DMS53 (cell line): ENCODE measurements around the gene BOD1L1.
"Not testable (repeated sequence)": the region's sequence is repeated elsewhere in the genome, so short reads cannot be mapped to it uniquely, and the experiment has no call there.

Source experiments
- DNase-seq: peaks from one replicate; lab custom pipeline; 2025; lab: John Stamatoyannopoulos, UW

The BOD1L1 gene

GRCh38 chr4:13618212-13618806 lies 9.2 kb downstream of the BOD1L1 start:
- no peak for DNase-seq

DNA sequence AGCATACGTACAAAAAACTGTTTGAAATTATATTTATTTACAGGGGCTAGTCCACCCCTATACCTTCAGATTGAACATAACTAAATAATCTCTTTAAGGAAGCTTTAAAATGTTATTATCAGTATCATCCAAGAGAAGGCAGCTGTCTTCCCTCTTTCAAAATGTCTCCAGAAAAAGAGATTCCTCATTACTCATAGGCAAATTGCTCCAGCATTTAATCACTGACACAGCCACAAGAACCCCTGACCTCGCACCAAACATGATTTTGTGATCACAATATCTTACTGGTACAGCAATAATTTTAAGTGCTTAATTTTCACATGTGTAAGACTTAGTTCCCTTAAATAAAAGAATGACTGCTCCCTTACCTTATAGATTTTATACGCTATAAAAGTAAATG lies 9.7 kb downstream of the BOD1L1 start:
- DNase-seq = no peak

- DNase-seq = no peak
These were observed 10.9 kb downstream of the BOD1L1 start for GRCh38 chr4:13616597-13616996.

- DNase-seq = no peak
These were observed 12.4 kb downstream of the BOD1L1 start for GRCh38 chr4:13615161-13615560.

- DNase-seq = no peak
These were observed 15.0 kb downstream of the BOD1L1 start for GRCh38 chr4:13612569-13612968.

- no peak for DNase-seq
These were observed 16.2 kb downstream of the BOD1L1 start for GRCh38 chr4:13611283-13611842.

DNA sequence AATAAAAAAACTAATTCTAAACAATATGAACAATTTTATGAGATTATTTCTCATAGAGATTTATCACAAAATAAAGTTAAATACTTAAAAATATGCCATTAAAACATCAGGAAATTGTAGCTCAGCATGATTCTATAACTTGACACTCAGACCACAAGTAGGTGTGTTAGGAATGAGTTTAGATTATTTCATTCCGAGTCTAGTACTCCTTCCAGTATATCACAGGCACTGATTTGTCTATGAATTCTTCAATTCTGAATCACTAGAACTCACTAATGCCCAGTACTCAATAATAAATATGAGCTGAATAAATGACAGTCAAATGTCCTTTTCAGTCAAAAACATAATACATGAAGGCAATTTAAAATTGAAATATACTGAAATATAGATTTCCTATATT lies 22.2 kb downstream of the BOD1L1 start:
- no peak for DNase-seq

GRCh38 chr4:13601848-13602247 lies 25.7 kb downstream of the BOD1L1 start:
- DNase-seq = no peak

DNA sequence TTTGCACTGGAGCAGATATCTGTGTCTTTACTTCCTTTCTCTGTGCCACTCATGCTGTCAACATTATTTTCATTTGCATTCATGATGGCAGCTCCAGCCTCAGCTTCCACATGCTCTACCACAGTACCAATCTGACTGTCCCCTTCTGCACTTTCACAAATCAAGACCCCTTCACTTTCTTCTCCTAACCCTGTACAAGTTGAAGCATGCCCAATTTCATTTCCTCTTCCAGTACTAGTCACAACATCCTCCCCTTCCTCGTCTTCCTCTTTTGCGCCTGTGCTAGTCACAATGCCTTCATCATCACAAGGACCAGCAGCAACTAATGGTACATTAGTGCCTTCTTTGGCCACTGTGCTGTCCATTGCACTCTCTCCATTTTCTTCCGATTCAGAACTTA lies 26.5 kb downstream of the BOD1L1 start:
- DNase-seq = no peak

DNA sequence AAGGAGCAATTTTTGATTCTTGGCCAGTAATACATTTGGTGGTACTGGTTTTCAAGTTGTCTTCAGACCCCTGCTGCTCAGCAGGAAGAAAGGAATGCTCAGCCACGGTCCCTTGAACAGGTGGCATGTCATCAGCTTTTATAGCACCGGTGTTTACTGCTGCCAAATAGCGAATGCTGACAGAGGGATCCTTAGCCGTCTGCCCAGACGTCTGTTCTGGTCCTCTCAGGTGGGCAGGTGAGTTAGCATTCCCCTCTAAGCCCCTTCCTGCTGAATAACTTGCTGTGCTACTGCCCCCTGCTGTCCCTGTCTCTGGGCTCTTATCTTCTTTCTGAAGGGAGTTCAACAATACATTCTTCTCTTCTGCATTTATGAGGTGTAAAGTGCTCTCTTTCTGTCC lies 28.4 kb downstream of the BOD1L1 start:
- DNase-seq = peak; percentile 9

DNA sequence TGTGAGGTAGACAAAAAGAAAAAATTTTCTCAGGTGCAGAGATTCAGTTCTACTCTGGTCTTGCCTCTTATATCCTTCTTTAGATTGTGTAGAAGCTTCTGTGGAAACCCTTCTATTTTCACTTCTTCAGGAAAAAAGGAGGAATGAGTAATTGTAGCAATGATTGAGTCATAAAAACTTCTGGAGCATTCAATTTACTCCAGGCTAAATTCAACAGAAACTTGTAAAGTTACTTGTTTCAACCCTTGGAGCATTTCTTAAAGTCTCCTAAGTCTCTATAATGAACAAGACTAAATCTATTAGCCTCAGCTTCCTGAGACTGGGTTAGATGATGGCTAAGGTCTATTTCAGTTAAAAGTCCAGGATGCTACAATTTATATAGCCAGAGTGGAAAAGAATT lies 29.9 kb downstream of the BOD1L1 start:
- no peak for DNase-seq

- DNase-seq = no peak
These were observed 30.4 kb downstream of the BOD1L1 start for GRCh38 chr4:13597141-13597540.

- no peak for DNase-seq
These were observed 35.3 kb downstream of the BOD1L1 start for GRCh38 chr4:13592220-13592619.

DNA sequence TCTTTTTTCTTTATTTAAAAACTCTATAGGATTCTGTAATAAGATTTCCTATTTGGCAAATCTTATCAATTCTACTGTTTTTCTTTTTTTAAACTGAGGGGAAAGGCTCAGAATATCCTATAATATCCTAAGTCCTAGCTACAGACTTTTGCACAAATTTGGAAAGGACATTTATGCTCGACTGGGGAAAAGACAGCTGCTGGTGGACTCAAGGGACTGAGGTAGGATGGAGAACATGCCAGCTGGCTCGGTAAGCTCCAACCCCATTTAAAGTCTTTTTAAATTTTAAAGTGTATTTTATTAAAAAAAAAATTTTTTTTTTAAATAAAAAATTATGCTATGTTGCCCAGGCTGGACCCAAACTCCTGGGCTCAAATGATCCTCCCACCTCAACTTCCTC lies 36.8 kb downstream of the BOD1L1 start:
- no peak for DNase-seq

DNA sequence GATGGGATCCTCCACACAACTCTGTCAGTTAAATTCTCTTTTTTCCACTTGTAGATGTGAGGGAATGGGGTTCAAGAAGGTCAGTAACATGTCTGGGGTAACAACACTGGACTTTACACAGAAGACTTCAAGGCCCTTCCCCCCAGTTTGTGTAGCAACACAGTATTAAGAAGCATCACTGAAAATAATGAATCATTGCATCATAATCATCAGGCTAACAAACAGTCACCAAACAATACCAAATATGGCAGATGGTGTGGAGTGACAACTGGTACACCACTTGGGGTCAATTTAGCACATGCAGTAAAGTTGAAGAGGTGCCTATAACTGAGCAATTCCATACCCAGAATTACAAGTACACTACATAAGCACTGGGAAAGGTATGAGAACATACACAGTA lies 38.6 kb downstream of the BOD1L1 start:
- DNase-seq = no peak

DNA sequence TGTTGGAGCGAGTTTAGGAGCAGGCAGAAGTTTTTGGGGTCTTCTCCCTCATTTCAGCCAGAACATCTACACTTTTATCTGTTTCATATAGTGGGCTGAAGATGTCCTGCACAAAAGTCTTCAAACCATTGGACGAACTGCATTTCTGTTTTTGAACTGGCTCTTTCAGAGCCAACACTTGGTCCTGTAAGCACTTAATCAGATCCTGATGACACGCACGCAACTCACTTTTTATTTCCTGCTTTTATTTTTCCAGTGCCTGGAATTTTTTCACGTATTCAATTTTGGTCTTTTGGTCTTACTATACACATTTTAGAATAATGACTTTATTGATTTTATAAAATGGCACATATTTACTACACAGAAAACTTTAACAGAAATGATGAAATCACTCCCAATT lies 43.0 kb downstream of the BOD1L1 start:
- no peak for DNase-seq

- DNase-seq = no peak
These were observed 47.5 kb downstream of the BOD1L1 start for GRCh38 chr4:13580036-13580435.

DNA sequence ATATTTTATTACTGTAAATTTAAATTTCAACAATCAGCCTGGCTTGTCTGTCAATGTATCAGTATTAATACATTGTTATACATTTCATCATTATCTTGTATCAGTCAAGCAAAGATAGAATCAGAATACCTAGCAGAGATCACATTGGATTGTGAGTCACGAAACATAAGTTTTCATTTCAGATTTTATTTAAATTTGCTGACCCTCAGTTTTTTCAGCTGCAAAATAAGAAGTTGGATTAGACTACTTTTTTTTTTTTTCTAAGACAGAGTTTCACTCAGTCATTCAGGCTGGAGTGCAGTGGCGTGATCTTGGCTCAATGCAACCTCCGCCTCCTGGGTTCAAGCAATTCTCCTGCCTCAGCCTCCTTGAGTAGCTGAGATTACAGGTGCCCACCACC lies 49.9 kb downstream of the BOD1L1 start:
- no peak for DNase-seq

DNA sequence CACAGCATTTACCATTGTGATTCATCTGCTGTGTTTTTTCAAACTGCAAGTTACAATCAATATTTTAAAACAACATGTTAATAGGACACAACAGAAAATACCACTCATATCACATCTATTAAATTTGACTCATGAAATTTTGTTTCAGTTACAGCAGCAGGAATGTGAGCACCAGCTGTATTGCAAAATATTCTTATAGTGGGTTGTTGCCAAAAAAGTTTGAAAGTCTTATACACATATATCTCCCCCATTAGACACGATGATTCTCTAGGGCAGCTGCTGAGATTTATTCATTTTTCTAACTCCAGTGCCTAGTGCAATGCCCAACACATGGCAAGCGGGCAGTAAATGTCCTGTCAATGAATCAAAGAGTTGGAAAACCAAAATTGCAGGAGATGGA lies 56.6 kb downstream of the BOD1L1 start:
- DNase-seq = no peak

DNA sequence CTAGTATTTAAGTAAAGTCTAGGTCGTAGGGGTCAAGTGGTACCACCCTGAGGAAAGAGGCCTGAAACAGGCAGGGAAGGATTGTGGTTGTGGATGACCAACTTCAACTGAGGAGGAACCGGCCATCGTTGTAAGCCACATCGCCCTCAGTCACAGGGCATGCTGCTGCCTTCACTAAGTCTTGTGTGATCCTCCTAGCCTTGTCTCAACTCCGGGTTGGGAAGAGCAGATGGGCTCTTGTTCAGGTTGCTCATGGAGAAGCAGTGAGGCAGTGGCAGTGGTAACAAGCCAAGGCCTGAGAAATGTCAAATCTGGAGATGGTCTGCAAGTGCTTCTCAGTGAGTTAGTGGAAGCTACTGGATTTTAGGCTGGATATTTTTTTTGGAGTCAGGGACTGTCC lies 60.4 kb downstream of the BOD1L1 start:
- DNase-seq = no peak

GRCh38 chr4:13562876-13563275 lies 64.6 kb downstream of the BOD1L1 start:
- peak; percentile 8 for DNase-seq

DNA sequence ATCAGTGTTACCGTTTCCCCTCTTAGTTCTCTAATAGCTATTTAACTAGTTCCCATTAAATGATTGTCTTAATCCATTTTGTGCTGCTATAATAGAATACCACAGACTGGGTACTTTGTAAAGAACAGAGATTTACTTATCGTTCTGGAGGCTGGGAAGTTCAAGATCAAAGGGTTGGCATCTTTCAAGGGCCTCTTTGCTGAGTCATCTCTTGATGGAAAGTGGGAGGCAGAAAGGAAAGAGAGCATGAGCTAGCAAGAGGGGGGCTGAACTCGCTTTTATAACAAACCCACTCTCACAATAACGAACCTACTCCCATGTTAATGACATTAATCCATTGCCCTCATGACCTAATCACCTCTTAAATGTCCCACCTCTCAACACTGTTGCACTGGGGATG lies 65.9 kb downstream of the BOD1L1 start:
- DNase-seq = peak; percentile 6

DNA sequence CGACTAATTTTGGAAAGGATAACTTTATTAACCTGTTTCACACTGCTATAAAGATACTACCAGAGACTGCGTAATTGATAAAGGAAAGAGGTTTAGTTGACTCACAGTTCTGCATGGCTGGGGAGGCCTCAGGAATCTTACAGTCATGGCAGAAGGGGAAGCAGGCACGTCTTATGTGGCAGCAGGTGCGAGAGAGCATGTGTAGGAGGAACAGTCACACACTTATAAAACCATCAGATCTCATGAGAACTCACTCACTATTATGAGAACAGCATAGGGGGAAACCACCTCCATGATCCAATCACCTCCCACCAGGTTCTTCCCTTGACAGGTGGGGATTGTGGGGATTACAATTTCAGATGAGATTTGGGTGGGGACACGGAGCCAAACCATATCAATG lies 67.4 kb downstream of the BOD1L1 start:
- not testable (repeated sequence) for DNase-seq

DNA sequence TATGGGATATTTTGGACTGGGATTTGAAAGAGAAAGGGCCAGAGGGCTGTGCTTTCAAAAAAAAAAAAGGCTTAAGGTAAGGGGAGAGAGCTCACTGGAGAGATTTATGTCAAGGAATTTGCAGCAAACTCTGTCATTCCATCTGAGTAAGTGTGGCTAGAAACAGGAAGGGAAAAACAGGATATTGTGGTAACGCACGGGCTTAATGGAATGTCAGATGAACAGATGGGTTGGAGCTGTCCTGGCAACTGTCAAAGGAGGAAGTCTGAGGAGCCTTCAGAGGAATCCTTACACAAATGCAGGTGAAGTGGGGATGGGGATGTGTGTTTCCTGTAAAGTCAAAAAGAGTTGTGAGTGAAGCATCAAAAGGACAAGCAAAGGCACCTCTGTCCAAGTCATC lies 68.1 kb downstream of the BOD1L1 start:
- peak; percentile 12 for DNase-seq
